HEK293 (cell line): ENCODE measurements around the gene BCAR1.

Experiments used
- EGR2 ChIP-seq: fragments of 450-650 bp; formaldehyde crosslinking; IDR thresholded peaks from 2 replicates; pipeline ENCODE4 v1.5.1; 2016; ENCODE audit warnings: low read depth, missing biosample characterization, missing genetic modification characterization
- GLIS2 ChIP-seq: fragments of 450-650 bp; formaldehyde crosslinking; IDR thresholded peaks from 2 replicates; pipeline ENCODE4 v1.5.1; 2016; ENCODE audit warnings: missing biosample characterization, missing genetic modification characterization
- KLF17 ChIP-seq: fragments of 450-650 bp; formaldehyde crosslinking; IDR thresholded peaks from 2 replicates; pipeline ENCODE4 v1.5.1; 2016; ENCODE audit warnings: missing biosample characterization, missing genetic modification characterization
- KLF8 ChIP-seq: fragments of 450-650 bp; formaldehyde crosslinking; IDR thresholded peaks from 2 replicates; pipeline ENCODE4 v1.5.1; 2016; ENCODE audit warnings: missing biosample characterization, missing genetic modification characterization
- KLF9 ChIP-seq: fragments of 450-650 bp; formaldehyde crosslinking; IDR thresholded peaks from 2 replicates; pipeline ENCODE4 v1.5.1; 2016; ENCODE audit warnings: missing biosample characterization, missing genetic modification characterization, low read depth
- PRDM4 ChIP-seq: fragments of 450-650 bp; formaldehyde crosslinking; IDR thresholded peaks from 2 replicates; pipeline ENCODE4 v1.5.1; 2017; ENCODE audit warnings: missing biosample characterization, missing genetic modification characterization
- SETDB1 ChIP-seq: IDR thresholded peaks from one replicate; pipeline ENCODE4 v1.6.1; 2017; ENCODE audit warnings: mild to moderate bottlenecking, low read length, moderate library complexity, mixed read lengths; ENCODE audit not compliant: insufficient read length
- SP2 ChIP-seq: fragments of 450-650 bp; formaldehyde crosslinking; IDR thresholded peaks from 2 replicates; pipeline ENCODE4 v1.5.1; 2016; ENCODE audit warnings: missing biosample characterization, missing genetic modification characterization
- ZBTB10 ChIP-seq: fragments of 450-650 bp; formaldehyde crosslinking; IDR thresholded peaks from 2 replicates; pipeline ENCODE4 v1.5.1; 2016; ENCODE audit warnings: missing biosample characterization, missing genetic modification characterization
- ZBTB20 ChIP-seq: fragments of 450-650 bp; formaldehyde crosslinking; IDR thresholded peaks from 2 replicates; pipeline ENCODE4 v1.5.1; 2016; ENCODE audit warnings: missing biosample characterization, missing genetic modification characterization
- ZBTB48 ChIP-seq: fragments of 450-650 bp; formaldehyde crosslinking; IDR thresholded peaks from 2 replicates; pipeline ENCODE4 v1.5.1; 2016; ENCODE audit warnings: missing biosample characterization, missing genetic modification characterization
- ZFP41 ChIP-seq: fragments of 450-650 bp; formaldehyde crosslinking; IDR thresholded peaks from 2 replicates; pipeline ENCODE4 v1.5.1; 2016; ENCODE audit warnings: missing biosample characterization, missing genetic modification characterization, borderline replicate concordance
- ZFP69B ChIP-seq: fragments of 450-650 bp; formaldehyde crosslinking; IDR thresholded peaks from 2 replicates; pipeline ENCODE4 v1.5.1; 2016; ENCODE audit warnings: missing biosample characterization, missing genetic modification characterization
- ZNF121 ChIP-seq: fragments of 450-650 bp; formaldehyde crosslinking; IDR thresholded peaks from 2 replicates; pipeline ENCODE4 v1.5.1; 2016; ENCODE audit warnings: missing biosample characterization, missing genetic modification characterization
- ZNF155 ChIP-seq: fragments of 450-650 bp; formaldehyde crosslinking; IDR thresholded peaks from 2 replicates; pipeline ENCODE4 v1.5.1; 2016; ENCODE audit warnings: missing biosample characterization, missing genetic modification characterization
- ZNF221 ChIP-seq: fragments of 450-650 bp; formaldehyde crosslinking; IDR thresholded peaks from 2 replicates; pipeline ENCODE4 v1.5.1; 2017; ENCODE audit warnings: missing biosample characterization, missing genetic modification characterization, borderline replicate concordance
- ZNF223 ChIP-seq: fragments of 450-650 bp; formaldehyde crosslinking; IDR thresholded peaks from 2 replicates; pipeline ENCODE4 v1.5.1; 2016; ENCODE audit warnings: missing biosample characterization, missing genetic modification characterization
- ZNF324 ChIP-seq: fragments of 450-650 bp; formaldehyde crosslinking; IDR thresholded peaks from 2 replicates; pipeline ENCODE4 v1.5.1; 2016; ENCODE audit warnings: missing biosample characterization, missing genetic modification characterization
- ZNF510 ChIP-seq: fragments of 450-650 bp; formaldehyde crosslinking; IDR thresholded peaks from 2 replicates; pipeline ENCODE4 v1.5.1; 2018; ENCODE audit warnings: mild to moderate bottlenecking, missing genetic modification characterization, missing biosample characterization; ENCODE audit not compliant: insufficient replicate concordance
- ZNF513 ChIP-seq: fragments of 450-650 bp; IDR thresholded peaks from 2 replicates; pipeline ENCODE4 v1.5.1; 2018; ENCODE audit warnings: missing biosample characterization, missing genetic modification characterization
- ZNF548 ChIP-seq: fragments of 450-650 bp; formaldehyde crosslinking; IDR thresholded peaks from 2 replicates; pipeline ENCODE4 v1.5.1; 2016; ENCODE audit warnings: missing biosample characterization, missing genetic modification characterization
- ZNF560 ChIP-seq: fragments of 450-650 bp; formaldehyde crosslinking; IDR thresholded peaks from 2 replicates; pipeline ENCODE4 v1.5.1; 2017; ENCODE audit warnings: missing biosample characterization, missing genetic modification characterization, borderline replicate concordance
- ZNF623 ChIP-seq: fragments of 450-650 bp; formaldehyde crosslinking; IDR thresholded peaks from 2 replicates; pipeline ENCODE4 v1.5.1; 2016; ENCODE audit warnings: missing biosample characterization, missing genetic modification characterization
- ZNF624 ChIP-seq: fragments of 450-650 bp; formaldehyde crosslinking; IDR thresholded peaks from 2 replicates; pipeline ENCODE4 v1.5.1; 2017; ENCODE audit warnings: missing biosample characterization, missing genetic modification characterization
- ZNF707 ChIP-seq: fragments of 450-650 bp; formaldehyde crosslinking; IDR thresholded peaks from 2 replicates; pipeline ENCODE4 v1.5.1; 2016; ENCODE audit warnings: missing biosample characterization, missing genetic modification characterization
- ZNF76 ChIP-seq: fragments of 450-650 bp; formaldehyde crosslinking; IDR thresholded peaks from 2 replicates; pipeline ENCODE4; 2016; ENCODE audit warnings: low read depth, missing biosample characterization, missing genetic modification characterization, borderline replicate concordance
- ZNF837 ChIP-seq: fragments of 450-650 bp; formaldehyde crosslinking; IDR thresholded peaks from 2 replicates; pipeline ENCODE4 v1.5.1; 2016; ENCODE audit warnings: missing biosample characterization, missing genetic modification characterization
- ZSCAN18 ChIP-seq: fragments of 450-650 bp; formaldehyde crosslinking; IDR thresholded peaks from 2 replicates; pipeline ENCODE4 v1.5.1; 2016; ENCODE audit warnings: missing biosample characterization, missing genetic modification characterization
- ZSCAN23 ChIP-seq: fragments of 450-650 bp; formaldehyde crosslinking; IDR thresholded peaks from 2 replicates; pipeline ENCODE4 v1.5.1; 2016; ENCODE audit warnings: missing biosample characterization, missing genetic modification characterization
- ZSCAN4 ChIP-seq: fragments of 450-650 bp; formaldehyde crosslinking; IDR thresholded peaks from 2 replicates; pipeline ENCODE4 v1.5.1; 2017; ENCODE audit warnings: missing biosample characterization, missing genetic modification characterization

The BCAR1 gene

GRCh38 chr16:75265911-75266701 is 14.7 kb upstream of the BCAR1 start (continued):
- 0 out of 2 replicates have a peak, but pooled peaks have one; percentile 14 for TF ChIP-seq ZFP69B (tag by site-specific recombination)
- TF ChIP-seq ZNF623, result no peak
- peak; percentile 61 for TF ChIP-seq ZBTB20 (tag by site-specific recombination)
- TF ChIP-seq ZBTB48, result peak; percentile 82
- no peak for TF ChIP-seq ZNF76 (tag by site-specific recombination)
- TF ChIP-seq ZNF560 (tag by site-specific recombination), result no peak
- no peak for TF ChIP-seq ZNF223
- no peak for TF ChIP-seq ZNF548
- no peak for TF ChIP-seq KLF17
- TF ChIP-seq SP2 (tag by site-specific recombination), result no peak
- peak; percentile 45; the same call in 1 of the 2 replicates for TF ChIP-seq ZNF121
- no peak for TF ChIP-seq ZNF221
- TF ChIP-seq ZNF324, result 0 out of 2 replicates have a peak, but pooled peaks have one; percentile 27
- TF ChIP-seq KLF8, result no peak
- TF ChIP-seq GLIS2, result peak; percentile 70
- no peak for TF ChIP-seq ZSCAN4 (tag by site-specific recombination)
- TF ChIP-seq PRDM4, result no peak
- no peak for TF ChIP-seq ZNF155 (tag by site-specific recombination)
- TF ChIP-seq SETDB1, result no peak
- no peak for TF ChIP-seq ZNF624 (tag by site-specific recombination)
- TF ChIP-seq ZSCAN23 (tag by site-specific recombination), result no peak
- TF ChIP-seq ZNF513, result no peak
- no peak for TF ChIP-seq ZNF510
- TF ChIP-seq ZSCAN18 (tag by site-specific recombination), result no peak
- peak; percentile 54 for TF ChIP-seq KLF9 (tag by site-specific recombination)
- 0 out of 2 replicates have a peak, but pooled peaks have one; percentile 52 for TF ChIP-seq ZBTB10 (tag by site-specific recombination)
- TF ChIP-seq ZFP41 (tag by site-specific recombination), result no peak
- no peak for TF ChIP-seq ZNF837 (tag by site-specific recombination)
- no peak for TF ChIP-seq ZNF707
- TF ChIP-seq EGR2 (tag by site-specific recombination), result no peak
